ENCODE measurements around the gene COPG2. TPM values are rescaled to one million over a fixed set of nuclear protein-coding genes. Genes with fewer than 3 reads are reported as not detected.

COPG2 gene
- total RNA-seq, 4 donors from 2014 or later = 8.3 to 23.8 (median 17.3) TPM

GRCh38 chr7:130628901-130629300, 39.6 kb downstream of the COPG2 start:
- TF ChIP-seq CTCF (IDR thresholded peaks at IDR 0.05; ENCODE audit: low read depth) = no peak

- TF ChIP-seq CTCF (IDR thresholded peaks at IDR 0.05; ENCODE audit: low read depth) = no peak
Measured at GRCh38 chr7:130627775-130628174, 40.8 kb downstream of the COPG2 start.

- TF ChIP-seq CTCF (IDR thresholded peaks at IDR 0.05; ENCODE audit: low read depth) = no peak
Measured at GRCh38 chr7:130622866-130623265, 45.7 kb downstream of the COPG2 start.

GRCh38 chr7:130615583-130615982, 53.0 kb downstream of the COPG2 start:
- TF ChIP-seq CTCF (IDR thresholded peaks at IDR 0.05; ENCODE audit: low read depth) = no peak

GRCh38 chr7:130614449-130614848, 54.1 kb downstream of the COPG2 start:
- TF ChIP-seq CTCF (IDR thresholded peaks at IDR 0.05; ENCODE audit: low read depth) = no peak

- no peak for TF ChIP-seq CTCF (IDR thresholded peaks at IDR 0.05; ENCODE audit: low read depth)
Measured at GRCh38 chr7:130611218-130611617, 57.3 kb downstream of the COPG2 start.

GRCh38 chr7:130606161-130606560, 62.4 kb downstream of the COPG2 start:
- TF ChIP-seq CTCF (IDR thresholded peaks at IDR 0.05; ENCODE audit: low read depth) = no peak
